Measurements from ENCODE around the gene MAP4K2. TPM values are rescaled to one million over a fixed set of nuclear protein-coding genes. Genes with fewer than 3 reads are reported as not detected.
A peak's percentile ranks its signal among the peaks of the same experiment; 100 is the strongest.

Gene MAP4K2
- total and polyA plus RNA-seq, 9 of the 15 experiments (the other 6 are each of a cell fraction or from before 2014, with no cell fraction given) = 0.13 to 14.5 (median 7.3) TPM

GRCh38 chr11:64834723-64835615, 32.0 kb upstream of the MAP4K2 start:
- Histone ChIP-seq H3K27ac (ENCODE audit: extremely low read depth, low read depth, low read length) (no peak overlapping the region), H3K4me2 (ENCODE audit: insufficient read depth, low read length) (no peak overlapping the region), H3K36me3 (ENCODE audit: control insufficient read depth, insufficient read depth, low read length) (peaks cover 67% of the 10 kb centered on the region; the same call in 2 of the 3 replicates), H3K9me3 (replicated peaks; ENCODE audit: control insufficient read depth, insufficient read depth, low read depth, low read length) (no peaks in the 10 kb centered on the region), H3K9me1 (ENCODE audit: control insufficient read depth, insufficient read depth, low read length) (no peaks in the 10 kb centered on the region), H3K4me1 (replicated peaks in 1 of 2; ENCODE audit: control insufficient read depth in 2 of 2, insufficient read depth in 2 of 2, low read length in 2 of 2) (peaks cover 0 to 37% of the 10 kb centered on the region in 2 experiments; a peak in 1 of 5 replicates), H2AFZ (ENCODE audit: low read depth, low read length) (no peak overlapping the region), H3K9ac (ENCODE audit: insufficient read depth in 1 of 2, low read depth in 2 of 2, low read length in 2 of 2) (peak overlapping the region in 1 of 2 experiments; percentile 52; a peak in 2 of 4 replicates), H4K20me1 (replicated peaks; ENCODE audit: control insufficient read depth, insufficient read depth, low read length) (no peaks in the 10 kb centered on the region), H3K79me2 (ENCODE audit: control insufficient read depth, insufficient read depth, low read length) (no peaks in the 10 kb centered on the region), H3K27me3 (ENCODE audit: control insufficient read depth in 2 of 2, insufficient read depth in 2 of 2, low read length in 2 of 2) (no peaks in the 10 kb centered on the region), H3K4me3 (no peak overlapping the region)
- in situ Hi-C loops (cut with MboI) = no loop called here
- intact Hi-C loops (cut with micrococcal nuclease) = no loop called here
- TF ChIP-seq ID3 (CRISPR knock-in tag; IDR thresholded peaks at IDR 0.05) = no peak
- no peak for TF ChIP-seq ID3 (tag; IDR thresholded peaks at IDR 0.05)
- no peak for TF ChIP-seq ZEB2 (IDR thresholded peaks at IDR 0.05)
- no peak for TF ChIP-seq ZNF445 (CRISPR knock-in tag; IDR thresholded peaks at IDR 0.05; ENCODE audit: low read depth)
- ATAC-seq (no peak), FAIRE-seq (no peak), DNase-seq (ENCODE audit: extremely low read depth in 1 of 4, low spot score in 3 of 4) (no peak)
- ChIA-PET CTCF (ENCODE audit: low intra/inter-chr PET ratio) (no interaction called here), POLR2A (interaction anchor here (1.0 to 1.3 kb wide), 4 partner anchors 9 to 155 kb away, joined by 3 to 4 read pairs (median 4); partner anchors contain the start of gene CDC42BPG)
- 82% methylated on average over 14 of the region's 29 CpGs for WGBS (ENCODE audit: insufficient coverage, low coverage, missing lambda C conversion rate)
- BruUV-seq (replicated peaks) = no TSS peak

Data from K562 (cell line).